Endodermal cell (in vitro differentiated cells): ENCODE measurements around the gene HDGFL2. TPM values are rescaled to one million over a fixed set of nuclear protein-coding genes. Genes with fewer than 3 reads are reported as not detected.

Experiments
- DNase-seq: peaks from one replicate; pipeline ENCODE4 v3.0.0-alpha.2; 2017
- H3K27ac ChIP-seq: 2 replicates; pipeline ENCODE4 v1.5.1; 2013; ENCODE audit warnings: mild to moderate bottlenecking, low read depth, low read length, moderate library complexity
- H3K27me3 ChIP-seq: 2 replicates; pipeline ENCODE4 v1.6.1; 2013; ENCODE audit warnings: mild to moderate bottlenecking, low read length, moderate library complexity; ENCODE audit not compliant: insufficient read depth, control insufficient read depth, poor library complexity, severe bottlenecking
- H3K36me3 ChIP-seq: 2 replicates; pipeline ENCODE4 v1.7.0; 2013; ENCODE audit warnings: mild to moderate bottlenecking, low read length, moderate library complexity; ENCODE audit not compliant: control insufficient read depth, insufficient read depth
- H3K4me1 ChIP-seq: one replicate; pipeline ENCODE4 v1.7.0; 2013; ENCODE audit warnings: low read length; ENCODE audit not compliant: control insufficient read depth, insufficient read depth
- H3K4me3 ChIP-seq: 2 replicates; pipeline ENCODE4 v1.5.1; 2013; ENCODE audit warnings: mild to moderate bottlenecking, low read length, moderate library complexity
- H3K9ac ChIP-seq: 2 replicates; pipeline ENCODE4 v1.6.1; 2013; ENCODE audit warnings: mild to moderate bottlenecking, low read length, moderate library complexity; ENCODE audit not compliant: poor library complexity, severe bottlenecking; ENCODE audit errors: extremely low read depth
- H3K9me3 ChIP-seq: 2 replicates; pipeline ENCODE4 v1.6.1; 2013; ENCODE audit warnings: mild to moderate bottlenecking, low read length, moderate library complexity; ENCODE audit not compliant: control insufficient read depth
- H3K27ac Mint-ChIP-seq: 2 replicates; pipeline ENCODE4 v1.8.0; 2020; ENCODE audit warnings: mixed read lengths
- H3K27me3 Mint-ChIP-seq: 2 replicates; pipeline ENCODE4 v1.8.0; 2021; ENCODE audit warnings: mild to moderate bottlenecking, mixed read lengths; ENCODE audit not compliant: insufficient read depth
- H3K36me3 Mint-ChIP-seq: 2 replicates; pipeline ENCODE4 v1.8.0; 2020; ENCODE audit warnings: low read depth, mixed read lengths
- H3K4me1 Mint-ChIP-seq: 2 replicates; pipeline ENCODE4 v1.8.0; 2020; ENCODE audit warnings: mixed read lengths
- H3K4me3 Mint-ChIP-seq: 2 replicates; pipeline ENCODE4 v1.8.0; 2020; ENCODE audit warnings: mild to moderate bottlenecking, moderate library complexity, mixed read lengths
- H3K9me3 Mint-ChIP-seq: 2 replicates; pipeline ENCODE4 v1.8.0; 2020; ENCODE audit warnings: mild to moderate bottlenecking, mixed read lengths
- WGBS, 2 experiments: methylation state at CpG; one replicate each; pipeline versions ENCODE4 v1.1.5 to v1.1.7; 2013; ENCODE audit warnings: missing lambda C conversion rate in 2 of 2, mixed read lengths in 1 of 2; ENCODE audit not compliant: insufficient coverage in 1 of 2, insufficient read length in 1 of 2; 5-methylcytosine and 5-hydroxymethylcytosine counted together
- total RNA-seq, 2 donors: library from RNA; stranded (reverse); fragmentation: NEBNext Ultra II Directional in 1 of 2; extraction: Animal tissue kit (Norgen Biotek cat#: 25700) in 1 of 2; gene quantifications; 2 replicates in 1 of 2; 3 replicates in 1 of 2; pipeline ENCODE4 v1.2.1, GENCODE V29; 2021
- TF ChIP-seq, protein P1 (sequence below): fragments of 200-600 bp; sonication (generic); conservative IDR thresholded peaks from 2 replicates; pipeline ENCODE4 v1.5.0; 2021; ENCODE audit warnings: antibody characterized with exemption, mild to moderate bottlenecking

Gene HDGFL2
- total RNA-seq, 2 donors from 2014 or later, result 117 TPM

DNA sequence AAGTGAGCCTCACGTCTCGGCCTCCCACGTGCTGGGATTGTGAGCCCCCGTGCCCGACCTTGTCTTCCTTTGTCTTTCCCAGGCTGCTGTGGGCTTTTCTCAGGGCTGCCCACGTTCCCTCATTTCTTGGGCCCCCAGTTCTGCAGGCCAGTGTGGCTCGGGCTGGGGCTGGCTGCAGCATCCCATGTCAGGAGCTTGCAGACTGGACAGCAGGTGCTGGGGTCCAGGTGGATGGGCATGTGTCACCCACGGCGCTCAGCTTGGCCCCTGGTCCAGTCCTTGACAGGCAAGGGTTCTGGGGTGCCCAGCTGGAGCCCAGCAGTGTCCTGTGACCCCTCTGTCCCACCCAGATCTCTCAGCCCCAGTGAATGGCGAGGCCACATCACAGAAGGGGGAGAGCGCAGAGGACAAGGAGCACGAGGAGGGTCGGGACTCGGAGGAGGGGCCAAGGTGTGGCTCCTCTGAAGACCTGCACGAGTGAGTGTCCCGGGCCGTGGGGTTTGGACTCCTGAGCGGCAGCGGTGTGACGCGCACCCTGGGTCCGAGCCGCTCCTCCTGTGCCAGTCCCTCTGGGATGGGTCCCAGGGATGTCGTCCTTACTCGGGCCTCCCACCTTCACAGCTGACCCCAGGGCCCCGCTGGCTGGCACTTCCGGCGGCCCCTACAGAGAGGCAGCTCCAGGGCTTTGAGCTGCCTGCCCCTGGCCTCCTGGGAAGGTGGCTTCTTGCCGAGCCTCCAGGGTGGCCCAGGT, 28.9 kb downstream of the HDGFL2 start:
- Histone ChIP-seq H3K4me3 (no peak overlapping the region), H3K9me3 (no peaks in the 10 kb centered on the region), H3K9ac (no peak overlapping the region), H3K4me1 (no peaks in the 10 kb centered on the region), H3K36me3 (peaks cover 20% of the 10 kb centered on the region), H3K27me3 (no peaks in the 10 kb centered on the region), H3K27ac (no peak overlapping the region)
- no peak overlapping the region for H3K27ac Mint-ChIP-seq
- no peaks in the 10 kb centered on the region for H3K4me1 Mint-ChIP-seq
- no peaks in the 10 kb centered on the region for H3K27me3 Mint-ChIP-seq
- DNase-seq, result no peak
- H3K4me3 Mint-ChIP-seq, result no peak overlapping the region
- WGBS, 2 experiments, result 90 to 95% methylated on average over 15 to 29 of the region's 29 CpGs
- H3K36me3 Mint-ChIP-seq, result peaks cover 43% of the 10 kb centered on the region
- TF ChIP-seq, protein P1, sequence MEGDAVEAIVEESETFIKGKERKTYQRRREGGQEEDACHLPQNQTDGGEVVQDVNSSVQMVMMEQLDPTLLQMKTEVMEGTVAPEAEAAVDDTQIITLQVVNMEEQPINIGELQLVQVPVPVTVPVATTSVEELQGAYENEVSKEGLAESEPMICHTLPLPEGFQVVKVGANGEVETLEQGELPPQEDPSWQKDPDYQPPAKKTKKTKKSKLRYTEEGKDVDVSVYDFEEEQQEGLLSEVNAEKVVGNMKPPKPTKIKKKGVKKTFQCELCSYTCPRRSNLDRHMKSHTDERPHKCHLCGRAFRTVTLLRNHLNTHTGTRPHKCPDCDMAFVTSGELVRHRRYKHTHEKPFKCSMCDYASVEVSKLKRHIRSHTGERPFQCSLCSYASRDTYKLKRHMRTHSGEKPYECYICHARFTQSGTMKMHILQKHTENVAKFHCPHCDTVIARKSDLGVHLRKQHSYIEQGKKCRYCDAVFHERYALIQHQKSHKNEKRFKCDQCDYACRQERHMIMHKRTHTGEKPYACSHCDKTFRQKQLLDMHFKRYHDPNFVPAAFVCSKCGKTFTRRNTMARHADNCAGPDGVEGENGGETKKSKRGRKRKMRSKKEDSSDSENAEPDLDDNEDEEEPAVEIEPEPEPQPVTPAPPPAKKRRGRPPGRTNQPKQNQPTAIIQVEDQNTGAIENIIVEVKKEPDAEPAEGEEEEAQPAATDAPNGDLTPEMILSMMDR, result no peak
- H3K9me3 Mint-ChIP-seq, result no peaks in the 10 kb centered on the region

DNA sequence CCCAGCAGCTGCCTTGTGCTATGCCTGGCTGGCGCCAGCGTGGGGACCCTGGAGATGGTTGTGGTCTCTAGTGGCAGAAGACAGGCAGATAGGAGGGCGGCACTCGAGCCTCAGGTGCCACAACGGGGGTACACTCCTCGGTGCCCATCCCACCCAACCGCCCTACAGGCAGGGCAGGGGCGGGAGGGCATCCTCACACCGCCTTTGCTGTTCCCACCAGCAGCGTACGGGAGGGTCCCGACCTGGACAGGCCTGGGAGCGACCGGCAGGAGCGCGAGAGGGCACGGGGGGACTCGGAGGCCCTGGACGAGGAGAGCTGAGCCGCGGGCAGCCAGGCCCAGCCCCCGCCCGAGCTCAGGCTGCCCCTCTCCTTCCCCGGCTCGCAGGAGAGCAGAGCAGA, 29.6 kb downstream of the HDGFL2 start:
- no peaks in the 10 kb centered on the region for H3K27me3 Mint-ChIP-seq
- H3K36me3 Mint-ChIP-seq, result peaks cover 49% of the 10 kb centered on the region
- no peak overlapping the region for H3K27ac Mint-ChIP-seq
- 94 to 95% methylated on average over 14 to 25 of the region's 25 CpGs for WGBS, 2 experiments
- H3K27ac ChIP-seq, result no peak overlapping the region
- H3K9me3 Mint-ChIP-seq, result no peaks in the 10 kb centered on the region
- TF ChIP-seq, protein P1, result no peak
- no peaks in the 10 kb centered on the region for H3K4me1 ChIP-seq
- peaks cover 17% of the 10 kb centered on the region for H3K36me3 ChIP-seq
- no peak overlapping the region for H3K4me3 ChIP-seq
- no peaks in the 10 kb centered on the region for H3K4me1 Mint-ChIP-seq
- H3K9ac ChIP-seq, result no peak overlapping the region
- no peaks in the 10 kb centered on the region for H3K27me3 ChIP-seq
- no peak for DNase-seq
- H3K4me3 Mint-ChIP-seq, result no peak overlapping the region
- no peaks in the 10 kb centered on the region for H3K9me3 ChIP-seq

DNA sequence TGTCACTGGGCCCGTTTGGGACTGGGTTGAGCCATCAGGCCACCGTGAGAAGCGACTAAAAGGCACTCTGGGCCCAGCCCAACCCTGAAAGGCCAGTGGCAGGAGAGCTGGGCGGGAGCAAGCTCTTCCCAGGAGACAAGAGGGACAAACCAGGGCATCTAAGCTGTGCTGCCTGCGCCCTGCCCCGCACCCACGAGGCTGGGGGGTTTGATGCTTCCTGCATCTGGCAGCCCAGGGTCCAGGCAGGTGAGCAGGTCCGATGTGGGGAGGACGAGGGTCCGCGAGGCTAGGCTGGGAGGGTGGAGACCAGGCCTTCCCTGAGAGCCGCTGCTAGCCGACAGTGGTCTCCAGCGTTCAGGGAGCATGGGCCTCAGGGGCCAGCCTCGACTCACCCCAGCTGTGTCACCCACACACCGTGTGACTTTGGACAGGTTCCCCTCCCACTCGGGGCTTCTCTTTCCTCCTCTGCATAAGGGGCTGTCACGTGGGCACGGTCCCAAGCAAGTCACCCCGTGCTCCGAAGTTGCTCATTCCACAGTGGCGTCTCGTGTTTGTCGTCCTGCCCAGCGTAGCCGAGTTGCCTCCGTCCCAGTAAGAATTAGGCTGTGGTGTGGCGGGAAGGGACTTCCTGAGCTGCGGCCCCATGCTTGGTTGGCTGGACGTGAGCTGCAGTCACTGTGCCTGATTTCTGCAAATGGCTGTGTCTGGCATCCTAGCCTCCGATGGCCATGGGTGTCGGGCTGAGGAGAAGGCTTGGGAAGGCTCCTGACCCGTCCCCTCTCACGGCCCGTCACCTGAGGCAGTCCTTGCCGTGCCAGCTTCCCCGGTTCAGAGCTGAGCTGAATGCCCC, 30.4 kb downstream of the HDGFL2 start:
- H3K4me1 Mint-ChIP-seq, result no peaks in the 10 kb centered on the region
- Histone ChIP-seq H3K36me3 (peaks cover 17% of the 10 kb centered on the region), H3K9ac (no peak overlapping the region), H3K27me3 (no peaks in the 10 kb centered on the region), H3K4me3 (no peak overlapping the region), H3K4me1 (no peaks in the 10 kb centered on the region), H3K9me3 (no peaks in the 10 kb centered on the region), H3K27ac (peak overlapping the region; percentile 57)
- no peak overlapping the region for H3K4me3 Mint-ChIP-seq
- no peak for DNase-seq
- H3K27ac Mint-ChIP-seq, result no peak overlapping the region
- peaks cover 51% of the 10 kb centered on the region for H3K36me3 Mint-ChIP-seq
- peaks cover 1% of the 10 kb centered on the region for H3K27me3 Mint-ChIP-seq
- 93 to 94% methylated on average over 26 to 37 of the region's 37 CpGs for WGBS, 2 experiments
- TF ChIP-seq, protein P1, result no peak
- H3K9me3 Mint-ChIP-seq, result no peaks in the 10 kb centered on the region
